Fibroblast of skin of back (primary cell): ENCODE data around the gene FKBP1B.
"Not testable (repeated sequence)": the region's sequence is repeated elsewhere in the genome, so short reads cannot be mapped to it uniquely, and the experiment has no call there.

Experiments used
- DNase-seq: peaks from one replicate; pipeline ENCODE4 v3.0.0-alpha.2; 2013

FKBP1B gene

DNA sequence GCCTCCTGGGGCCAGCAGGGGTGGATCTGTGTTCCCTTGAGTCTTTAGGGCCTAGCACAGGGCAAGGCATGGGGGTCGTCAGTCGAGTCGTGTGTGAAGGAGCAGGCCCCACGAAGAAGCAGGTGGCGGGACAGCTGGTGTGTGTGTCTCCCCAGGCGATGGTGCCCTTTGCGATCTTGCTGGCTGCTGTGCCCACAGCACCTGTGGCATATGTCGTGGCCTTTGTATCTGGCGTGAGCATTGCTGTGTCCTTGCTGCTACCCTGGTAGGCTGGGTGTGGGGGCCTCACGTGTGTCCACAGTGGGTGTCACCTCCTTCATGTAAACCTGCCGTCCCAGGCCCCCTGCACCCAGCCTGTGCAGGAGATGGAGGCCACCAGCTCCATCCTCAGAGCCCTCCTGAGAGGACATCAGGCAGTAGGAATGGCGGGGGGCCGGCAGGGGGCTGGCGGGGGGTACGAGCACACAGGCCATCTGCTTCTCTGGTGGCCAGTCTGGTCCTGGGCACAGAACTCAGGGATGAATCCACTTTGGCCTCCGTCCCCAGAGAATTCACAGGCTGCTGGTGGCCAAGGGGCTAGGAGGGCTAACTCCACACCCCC is 26.5 kb upstream of the FKBP1B start:
- DNase-seq: no peak

DNA sequence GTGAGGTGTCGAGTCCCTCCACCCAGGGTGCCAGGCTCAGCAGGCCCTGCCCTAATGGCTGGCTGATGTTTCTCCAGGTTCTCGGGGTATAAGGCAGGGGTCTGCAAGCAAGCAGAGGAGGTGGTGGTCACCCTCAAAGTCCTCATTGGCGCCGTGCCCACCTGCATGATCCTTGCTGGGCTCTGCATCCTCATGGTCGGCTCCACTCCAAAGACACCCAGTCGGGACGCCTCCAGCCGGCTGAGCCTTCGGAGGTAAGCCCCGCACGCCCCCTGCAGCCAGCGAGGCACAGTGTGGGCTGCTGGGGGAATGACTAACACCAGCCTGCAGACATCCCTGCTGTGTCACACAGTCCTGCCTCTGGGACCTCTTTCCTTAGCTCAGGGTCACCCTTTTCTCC is 25.5 kb upstream of the FKBP1B start:
- DNase-seq: peak; percentile 42

DNA sequence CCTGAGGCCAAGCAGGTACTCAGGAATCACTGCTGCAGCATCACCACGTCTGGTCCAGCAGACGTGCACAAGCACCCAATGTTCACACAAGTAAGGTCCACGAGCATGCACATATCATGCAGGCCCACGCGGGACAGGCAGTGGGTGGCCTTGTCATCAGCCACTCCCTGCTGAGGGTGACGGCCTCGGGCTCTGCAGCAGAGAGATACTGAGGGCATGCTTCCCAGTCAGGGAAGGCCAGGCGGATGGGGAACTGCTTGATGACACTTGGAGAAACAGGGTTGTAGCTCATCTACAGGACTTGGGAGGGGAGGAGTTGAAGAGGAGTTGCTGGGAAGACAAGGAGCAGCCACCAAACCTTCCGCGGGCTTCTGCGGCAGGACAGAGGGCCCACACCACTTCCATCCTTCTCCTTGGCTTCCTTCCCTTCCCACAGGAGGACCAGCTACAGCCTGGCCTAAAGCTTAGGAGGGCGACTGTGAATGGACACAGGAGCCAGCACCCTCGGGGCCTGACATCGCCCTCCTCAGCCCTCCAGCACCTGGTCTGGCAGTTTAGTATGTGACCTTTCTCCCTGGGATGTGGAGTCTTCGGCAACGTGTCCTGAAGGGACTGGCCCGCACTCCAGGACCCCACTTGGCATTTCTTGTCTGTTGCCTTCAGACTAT is 24.4 kb upstream of the FKBP1B start:
- no peak for DNase-seq

GRCh38 chr2:24026233-24026632 is 23.3 kb upstream of the FKBP1B start:
- no peak for DNase-seq

GRCh38 chr2:24038786-24039499 is 10.6 kb upstream of the FKBP1B start:
- DNase-seq: no peak

- no peak for DNase-seq
Observed at GRCh38 chr2:24040511-24040910, 9.0 kb upstream of the FKBP1B start.

- DNase-seq: not testable (repeated sequence)
Observed at GRCh38 chr2:24043133-24043532, 6.4 kb upstream of the FKBP1B start.

- DNase-seq: no peak
Observed at GRCh38 chr2:24045511-24046508, 3.7 kb upstream of the FKBP1B start.

DNA sequence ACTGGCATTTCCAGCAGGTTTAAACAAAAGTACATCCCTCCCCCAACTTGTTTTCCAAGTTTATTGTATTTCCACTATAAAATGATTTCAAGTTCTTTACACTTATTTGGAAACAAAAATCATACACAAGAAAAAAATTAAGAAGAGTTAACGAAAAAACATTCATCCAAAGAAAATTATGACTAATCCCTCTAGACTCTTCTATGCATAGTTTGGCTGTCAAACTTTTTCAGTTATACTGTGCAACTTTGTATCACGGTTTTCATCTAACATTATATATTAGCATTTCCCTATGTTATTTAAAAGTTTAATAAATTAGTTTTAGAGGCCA is 3.0 kb upstream of the FKBP1B start:
- DNase-seq: no peak

DNA sequence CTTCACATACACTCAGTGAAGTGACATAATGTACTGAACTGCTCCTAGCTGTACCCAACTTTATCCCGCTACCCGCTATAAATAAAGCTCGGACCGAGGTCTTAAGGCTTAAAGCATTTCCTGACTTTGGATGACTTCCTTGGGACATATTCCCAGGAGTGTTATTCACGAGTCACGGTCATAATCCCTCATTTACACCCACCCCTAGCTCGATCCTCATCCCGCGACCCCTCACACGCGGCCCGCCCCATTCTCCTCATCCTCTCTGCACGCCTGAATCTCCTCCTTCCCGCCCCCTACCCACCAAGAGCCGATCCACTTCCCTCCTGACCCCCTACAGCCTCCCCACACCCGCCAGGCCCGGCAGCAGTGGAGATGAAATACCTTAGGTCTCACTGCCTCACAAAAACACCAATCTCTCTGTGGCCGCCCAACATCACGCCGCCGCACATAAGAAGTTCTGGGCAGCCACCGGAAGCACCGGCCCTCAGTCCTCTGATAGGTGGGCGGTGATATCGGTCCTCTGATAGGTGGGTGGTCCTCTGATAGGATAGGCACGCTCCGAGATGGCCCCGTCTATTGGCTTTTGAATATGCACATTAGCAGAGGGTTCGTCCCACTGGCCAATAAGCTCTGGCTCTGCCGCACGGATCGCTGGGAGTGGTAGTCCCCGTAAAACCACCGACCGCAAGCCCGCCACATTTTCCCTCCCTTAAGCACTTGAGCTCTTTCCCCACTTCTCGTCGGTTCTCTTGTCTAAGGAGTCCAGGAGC is 2.4 kb upstream of the FKBP1B start, which contains the start of gene WDCP:
TSS of gene WDCP (minus strand) at position 462 of the 773 bp plus-strand sequence. CDS start 7,897 bp downstream, outside the sequence.
- peak; percentile 99 for DNase-seq

DNA sequence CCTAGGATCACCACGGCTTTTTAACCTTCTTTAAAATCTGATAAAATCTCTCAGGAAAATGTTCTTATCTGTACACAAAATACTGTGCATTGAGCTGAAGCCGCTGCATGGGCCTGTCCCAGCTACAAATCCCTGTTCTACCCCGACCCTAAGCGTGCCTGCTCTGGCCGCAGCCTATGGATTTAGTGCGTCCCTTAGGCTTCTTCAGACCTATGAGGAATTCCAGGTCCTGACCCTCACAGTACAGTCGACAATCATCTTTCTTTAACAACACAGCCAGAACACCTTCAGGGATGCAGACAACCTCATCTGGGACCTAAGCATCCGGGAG is 1.9 kb upstream of the FKBP1B start:
- DNase-seq: no peak

DNA sequence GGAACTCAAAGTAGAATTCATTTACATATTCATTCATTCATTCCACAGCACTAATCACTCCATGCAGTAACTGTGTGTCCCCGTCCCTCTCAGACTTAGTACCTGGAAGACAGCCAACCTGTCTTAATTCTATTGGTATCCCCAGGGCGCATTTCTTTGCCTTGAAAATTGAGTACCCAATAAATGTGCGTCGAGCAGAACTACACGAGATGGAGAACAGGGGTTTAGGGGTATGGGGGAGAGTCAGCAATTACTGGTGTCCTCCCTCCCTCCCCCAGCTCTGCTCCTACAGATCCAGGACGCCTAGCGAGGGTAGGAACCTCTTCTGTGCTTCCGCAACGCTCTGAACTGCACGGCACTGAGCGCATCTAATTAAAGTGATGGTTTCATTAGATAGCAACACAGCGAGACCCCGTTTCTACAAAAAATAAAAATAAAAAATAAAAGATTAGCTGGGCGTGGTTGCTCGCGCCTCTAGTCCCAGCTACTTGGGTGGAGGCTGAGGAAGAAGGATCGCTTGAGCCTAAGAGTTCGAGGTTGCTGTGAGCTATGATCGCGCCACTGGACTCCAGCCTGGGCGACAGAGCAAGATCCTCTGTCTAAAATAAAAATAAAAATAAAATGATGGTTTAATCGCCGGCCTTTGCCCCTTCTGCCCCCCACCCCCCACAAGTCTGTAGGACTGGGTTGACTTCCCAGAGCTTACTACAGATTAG is 614 bp upstream of the FKBP1B start:
- DNase-seq: no peak

DNA sequence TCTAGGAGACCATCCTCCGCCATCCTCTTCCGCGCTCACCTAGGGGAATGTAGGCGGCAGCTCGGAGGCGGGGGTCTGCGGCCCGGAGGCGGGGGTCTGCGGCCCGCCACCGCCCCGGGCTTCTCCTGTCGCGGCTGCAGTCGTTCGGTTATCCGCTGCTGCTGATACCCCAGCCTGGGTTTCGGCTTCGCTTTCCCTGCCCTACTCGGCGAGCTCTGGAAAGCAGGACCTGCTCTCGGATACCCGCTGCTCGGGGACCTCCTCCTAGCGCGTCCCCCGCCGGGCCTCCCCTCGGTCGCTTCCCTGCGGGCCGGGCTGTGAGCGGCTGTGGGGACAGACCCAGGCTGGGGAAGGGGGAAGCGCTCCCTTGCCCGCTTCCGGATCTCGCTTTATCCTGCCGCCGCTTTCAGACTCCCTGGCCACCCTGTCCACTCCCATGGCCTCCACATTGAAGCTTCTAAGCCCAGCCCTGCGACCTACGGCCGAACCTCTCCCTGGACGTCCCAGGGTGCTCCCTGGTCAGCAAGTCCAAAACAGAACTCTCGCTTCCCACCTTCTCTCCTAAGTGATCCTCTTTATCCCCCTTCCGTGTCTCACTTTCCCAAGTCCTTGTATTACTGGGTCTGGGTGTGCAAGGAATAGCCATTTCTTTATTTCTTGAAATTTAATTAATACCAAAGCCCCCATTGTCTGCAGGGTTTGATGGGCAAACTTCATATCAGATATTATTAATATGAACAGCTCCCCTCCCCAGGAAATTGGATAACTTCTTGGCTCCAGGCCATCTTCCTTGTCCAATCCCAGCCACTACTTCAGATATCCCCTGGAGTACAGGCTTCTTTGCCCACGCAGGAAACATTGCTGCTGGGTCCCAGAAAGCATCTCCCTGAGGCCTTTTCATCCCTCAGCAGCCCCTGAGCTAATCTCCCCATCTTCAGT is 769 bp downstream of the FKBP1B start:
- DNase-seq: peak; percentile 9

DNA sequence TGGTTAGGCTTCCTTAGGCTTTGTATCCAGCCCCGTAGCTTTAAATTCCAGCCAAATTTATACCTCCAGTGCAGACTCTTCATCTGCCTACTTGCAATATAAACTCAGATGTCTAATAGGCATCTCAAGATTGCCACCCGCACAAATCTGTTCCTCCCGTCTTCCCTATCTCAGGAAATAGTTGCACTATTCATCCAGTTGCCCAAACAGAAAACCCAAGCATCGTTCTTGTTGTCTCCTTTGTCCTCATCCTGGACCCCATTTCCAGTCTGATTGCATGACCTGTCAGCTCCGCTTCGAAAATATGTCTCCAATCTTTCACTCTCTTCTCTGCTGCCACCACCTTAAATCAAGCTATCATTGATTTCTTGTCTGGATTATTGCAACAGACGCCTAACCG is 2.3 kb downstream of the FKBP1B start:
- no peak for DNase-seq

GRCh38 chr2:24052951-24053350 is 3.4 kb downstream of the FKBP1B start:
- DNase-seq: no peak

GRCh38 chr2:24054366-24055010 is 4.9 kb downstream of the FKBP1B start:
- DNase-seq: no peak

- DNase-seq: no peak
Observed at GRCh38 chr2:24055750-24056149, 6.2 kb downstream of the FKBP1B start.

DNA sequence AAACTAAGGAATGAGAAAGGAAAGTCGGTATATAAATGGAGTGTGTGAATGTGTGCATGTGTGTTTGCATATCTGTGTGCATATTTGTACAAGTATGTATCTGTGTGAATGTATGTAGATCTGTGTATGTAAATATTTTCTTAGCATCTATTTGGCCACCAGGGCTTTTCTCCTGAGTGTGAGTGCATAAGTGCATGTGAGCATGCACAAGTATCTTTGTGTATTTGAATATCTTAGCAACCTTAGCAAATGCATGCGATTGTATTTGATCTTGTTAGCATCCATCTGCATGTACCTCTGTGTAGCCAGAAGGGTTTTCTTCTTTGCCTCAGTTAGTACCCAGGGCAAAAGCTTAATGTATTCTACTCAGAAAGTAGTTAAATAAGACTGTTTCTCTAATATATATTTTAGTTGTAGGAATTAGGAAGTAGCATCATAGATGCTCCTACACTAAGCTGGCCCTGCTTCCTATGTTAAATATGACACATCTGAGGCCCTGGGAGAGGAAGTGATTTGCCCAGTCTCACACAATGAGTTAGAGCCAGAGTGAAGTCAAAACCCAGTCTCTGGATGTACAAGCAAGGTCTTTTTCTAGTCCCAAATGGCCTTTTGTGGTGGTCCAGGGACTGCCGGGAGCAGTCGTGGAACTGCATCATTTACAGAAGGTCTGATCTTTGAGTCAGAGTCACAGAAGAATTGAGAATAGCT is 9.2 kb downstream of the FKBP1B start:
- no peak for DNase-seq

GRCh38 chr2:24065341-24065740 is 15.8 kb downstream of the FKBP1B start:
- DNase-seq: no peak
